GM19023 (cell line): Measurements from ENCODE around the gene TBC1D3I.
"Not testable (repeated sequence)": the region's sequence is repeated elsewhere in the genome, so short reads cannot be mapped to it uniquely, and the experiment has no call there.

Experiments used
- ATAC-seq: cut with Tn5 transposase; IDR thresholded peaks from one replicate; pipeline ENCODE4 v1.9.1; 2021; ENCODE audit warnings: mild to moderate bottlenecking, moderate library complexity; ENCODE audit not compliant: unreplicated experiment

TBC1D3I gene

DNA sequence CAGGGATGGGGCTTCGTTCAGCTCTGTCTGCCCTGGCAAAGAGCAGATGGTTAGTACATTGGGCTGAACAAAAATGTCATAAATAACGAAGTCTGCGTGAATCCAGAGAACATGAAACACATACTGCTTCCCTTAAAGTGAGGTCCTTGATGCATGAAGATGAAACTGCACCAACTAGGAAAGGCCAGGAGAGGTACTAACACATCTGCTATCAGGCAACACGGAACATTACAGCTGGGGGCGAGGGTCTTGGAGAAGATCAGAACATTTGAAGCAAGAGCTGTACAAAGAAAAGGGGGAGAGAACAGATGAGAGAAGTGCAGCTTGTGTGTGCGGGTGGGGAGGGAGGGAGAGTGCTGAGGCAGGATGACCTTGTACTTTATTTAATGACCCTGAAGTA lies 57.0 kb downstream of the TBC1D3I start:
- ATAC-seq, result not testable (repeated sequence)

GRCh38 chr17:36206486-36206821 lies 57.9 kb downstream of the TBC1D3I start:
- ATAC-seq, result not testable (repeated sequence)

DNA sequence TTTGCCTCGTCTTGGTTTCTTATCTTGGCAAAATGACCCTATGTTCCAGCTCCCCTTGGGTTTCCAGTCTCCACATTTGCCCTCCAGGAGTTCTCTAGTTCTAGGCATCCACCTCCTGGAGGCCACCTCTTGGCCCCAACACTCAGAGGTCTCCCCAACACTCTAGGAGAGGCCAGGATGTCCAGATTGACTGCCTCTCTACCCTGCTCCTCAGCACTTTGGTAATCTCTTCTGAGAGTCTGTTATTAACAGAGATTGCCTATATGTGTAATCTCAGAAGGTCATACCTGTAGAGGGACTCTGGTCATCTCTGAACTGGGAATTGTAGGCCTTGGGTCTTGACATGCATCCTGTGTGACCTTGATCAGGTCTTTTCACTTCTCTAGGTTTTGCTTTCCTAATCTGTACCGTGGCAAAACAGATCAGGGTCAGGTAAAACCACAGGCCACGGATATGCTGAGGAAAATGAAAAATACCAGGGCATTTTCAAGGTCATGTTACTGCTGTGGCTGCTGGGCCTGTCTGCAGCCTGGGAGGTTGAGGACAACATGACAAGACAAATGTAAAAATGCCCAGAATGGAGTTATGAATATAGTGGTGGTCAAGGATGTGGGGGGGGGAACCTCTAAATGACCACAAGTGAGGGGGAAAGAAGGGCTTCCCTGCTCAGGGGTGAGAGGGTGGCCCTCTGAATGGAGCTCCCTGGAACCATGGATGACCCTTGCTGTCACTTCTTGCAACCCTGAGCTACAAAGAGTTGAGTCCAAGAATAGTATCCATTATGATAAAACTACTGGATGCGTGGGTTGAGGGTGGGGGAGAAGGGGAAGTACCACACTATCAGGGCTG lies 58.5 kb downstream of the TBC1D3I start:
- no peak for ATAC-seq

DNA sequence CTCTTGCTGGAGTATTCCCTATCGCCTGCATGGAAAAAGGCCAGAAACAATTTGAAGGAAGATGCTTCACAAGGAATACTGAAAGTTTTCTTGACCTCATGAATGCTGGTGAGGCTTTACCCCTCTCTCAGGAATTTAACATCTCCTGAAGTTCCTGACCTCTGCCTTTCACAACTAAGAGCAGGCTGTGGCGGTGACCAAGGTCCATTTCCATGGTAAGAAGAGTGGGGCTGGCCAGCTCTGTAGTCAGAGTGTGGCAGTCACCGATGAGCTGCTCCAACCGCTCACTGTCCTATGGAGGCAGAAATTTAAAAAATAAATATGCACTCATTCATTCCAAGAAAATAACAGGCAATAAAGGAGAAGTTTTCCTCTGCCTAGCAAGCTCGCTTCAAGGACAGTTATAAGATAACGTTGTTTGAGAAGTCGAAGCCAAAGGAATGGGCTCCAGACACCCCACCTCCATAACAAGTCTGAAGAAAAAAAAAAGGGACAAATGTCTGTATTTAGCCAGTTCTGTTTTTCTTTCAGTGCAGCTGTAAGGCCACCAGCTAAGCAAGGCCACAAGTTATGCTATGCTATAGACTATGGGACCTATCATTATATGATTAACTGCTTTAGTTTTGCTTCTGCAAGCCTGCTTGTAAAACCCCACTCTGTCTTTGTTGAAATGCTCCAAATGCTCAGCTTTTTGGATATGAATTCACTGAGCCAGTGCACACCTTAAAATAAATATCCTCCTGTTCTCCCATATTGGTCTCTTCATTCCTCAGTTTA lies 59.5 kb downstream of the TBC1D3I start:
- no peak for ATAC-seq
